HG03354 (cell line): Measurements from ENCODE around the gene SDK1.

ENCODE experiments used
- ATAC-seq: cut with Tn5 transposase; IDR thresholded peaks from one replicate; pipeline ENCODE4 v1.9.1; 2021; ENCODE audit warnings: mild to moderate bottlenecking; ENCODE audit not compliant: unreplicated experiment, poor library complexity, severe bottlenecking

The SDK1 gene

DNA sequence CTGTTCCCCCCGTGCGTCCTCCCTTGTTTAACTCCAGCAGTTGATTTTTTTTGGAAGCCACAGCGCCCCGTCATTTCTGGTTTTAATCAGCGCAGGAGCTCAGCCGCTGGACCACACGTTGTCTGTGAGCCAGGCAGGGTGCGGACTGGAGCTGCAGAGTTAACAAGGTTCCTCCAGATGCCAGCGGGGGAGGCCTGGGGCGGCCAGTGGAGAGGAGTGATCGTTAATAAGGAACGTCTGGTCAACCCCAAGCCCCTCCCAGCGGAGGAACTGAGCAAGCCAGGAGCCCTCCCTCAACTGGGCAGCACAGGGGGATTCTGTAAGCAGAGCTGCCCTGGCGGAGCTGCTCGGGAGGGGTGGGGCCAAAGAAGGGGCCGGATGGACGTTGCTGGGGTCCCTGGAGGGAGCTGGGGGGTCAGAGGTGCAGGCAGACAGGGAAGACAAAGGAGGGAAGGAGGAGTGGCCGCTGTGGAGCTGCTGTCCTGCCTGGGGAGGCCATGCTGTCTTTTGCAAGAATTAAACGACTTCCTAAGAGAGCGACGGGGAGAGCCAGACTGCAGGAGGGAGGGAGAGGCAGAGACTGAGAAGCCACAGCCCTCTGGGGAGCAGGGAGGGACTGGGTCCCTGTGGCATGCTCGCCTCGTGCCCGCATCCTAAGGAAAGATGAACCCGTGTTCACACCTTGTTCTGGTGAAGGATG is 843.9 kb downstream of the SDK1 start:
- no peak for ATAC-seq

DNA sequence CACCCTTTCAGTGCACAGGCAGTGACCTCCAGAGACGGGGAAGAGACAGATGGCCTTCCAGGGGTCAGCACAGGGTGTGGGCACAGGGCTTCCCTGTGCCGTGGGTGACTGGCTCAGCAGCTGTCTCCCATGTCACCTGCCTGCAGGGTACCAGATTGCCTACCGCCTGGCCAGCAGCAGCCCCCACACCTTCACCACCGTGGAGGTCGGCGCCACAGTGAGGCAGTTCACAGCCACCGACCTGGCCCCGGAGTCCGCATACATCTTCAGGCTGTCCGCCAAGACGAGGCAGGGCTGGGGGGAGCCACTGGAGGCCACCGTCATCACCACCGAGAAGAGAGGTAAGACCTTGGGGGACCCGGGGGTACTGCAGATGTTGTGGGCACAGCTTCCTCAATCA is 844.5 kb downstream of the SDK1 start:
- no peak for ATAC-seq

DNA sequence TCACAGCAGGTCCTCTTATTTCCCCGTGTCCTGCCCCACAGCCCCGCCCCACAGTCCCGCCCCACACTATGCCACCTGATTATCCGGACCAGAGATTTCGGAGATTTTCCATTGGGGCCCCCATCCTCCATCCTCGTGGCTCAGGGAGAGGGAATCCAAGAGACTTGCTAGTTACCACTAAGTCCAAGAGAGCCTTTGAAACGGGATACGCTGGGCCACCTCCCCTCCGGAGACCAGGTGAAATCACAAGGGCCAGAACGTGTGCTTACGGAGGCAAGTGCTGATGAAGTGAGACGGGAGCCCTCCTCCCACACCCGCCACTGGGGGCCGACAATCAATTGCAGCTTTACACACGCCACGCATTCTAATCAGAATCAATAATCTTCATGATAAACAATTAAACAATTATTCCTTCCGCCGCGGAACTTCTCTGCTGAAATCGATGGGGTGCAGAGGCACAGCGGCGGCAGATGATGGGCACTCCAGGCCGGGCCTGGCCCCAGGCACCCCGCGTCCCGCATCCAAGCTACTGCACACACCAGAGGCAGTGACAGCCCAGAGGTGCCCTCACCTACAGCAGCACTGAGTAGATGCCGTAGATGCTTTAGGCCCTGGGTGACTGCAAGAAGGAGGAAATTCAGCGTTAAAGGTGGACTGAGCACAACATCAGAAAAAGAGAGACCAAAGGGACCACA is 847.0 kb downstream of the SDK1 start:
- ATAC-seq = no peak

DNA sequence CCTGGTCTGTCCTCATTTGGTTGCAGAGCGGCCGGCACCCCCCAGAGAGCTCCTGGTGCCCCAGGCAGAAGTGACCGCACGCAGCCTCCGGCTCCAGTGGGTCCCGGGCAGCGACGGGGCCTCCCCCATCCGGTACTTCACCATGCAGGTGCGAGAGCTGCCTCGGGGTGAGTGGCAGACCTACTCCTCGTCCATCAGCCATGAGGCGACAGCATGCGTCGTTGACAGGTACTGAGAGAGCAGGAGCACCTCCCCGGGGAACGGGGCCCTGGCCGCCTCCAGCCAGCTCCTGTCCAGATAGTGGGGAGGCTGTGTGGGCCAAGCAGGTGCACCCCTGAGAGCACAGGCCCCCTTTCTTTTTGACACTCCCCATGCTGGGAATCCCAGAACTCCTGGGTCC is 848.2 kb downstream of the SDK1 start:
- ATAC-seq = no peak

DNA sequence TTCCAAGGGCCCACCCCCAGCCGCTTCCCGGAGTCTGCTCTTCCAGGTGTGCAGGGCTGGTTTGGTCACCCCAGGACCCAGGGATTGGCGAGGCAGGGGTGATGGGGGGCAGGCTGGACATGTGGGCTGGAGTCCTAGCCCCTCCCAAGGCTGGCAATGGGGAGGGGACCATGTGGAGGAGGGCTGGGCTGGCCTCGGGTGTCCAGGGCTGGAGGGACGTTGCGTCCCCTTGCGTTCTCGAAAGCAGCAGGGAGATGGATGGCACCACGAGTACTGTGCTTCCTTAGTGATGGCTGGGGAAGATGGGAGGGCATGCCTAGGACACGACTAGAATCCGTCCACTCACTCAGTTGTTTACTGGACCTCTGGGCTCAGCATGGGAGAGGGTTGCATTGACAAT is 848.6 kb downstream of the SDK1 start:
- ATAC-seq = no peak

DNA sequence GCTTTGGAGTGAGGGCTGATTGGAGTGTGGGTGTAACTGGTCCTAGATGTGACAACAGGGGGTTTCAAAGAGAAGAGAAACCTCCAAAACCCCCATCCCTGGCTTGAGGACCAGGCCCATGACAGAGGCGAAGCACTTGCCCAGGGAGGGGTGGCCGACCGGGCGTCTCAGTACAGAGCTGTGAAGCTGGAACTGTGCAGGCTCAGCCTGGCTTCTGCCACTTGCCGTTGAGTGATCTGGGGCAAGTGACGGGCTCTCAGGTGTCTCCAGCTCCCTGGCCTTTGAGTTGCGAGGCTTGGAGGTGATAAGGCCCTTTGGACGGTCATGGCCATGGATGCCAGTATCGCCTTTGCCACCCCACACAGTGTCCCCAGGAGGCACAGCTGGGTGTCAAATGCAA is 849.7 kb downstream of the SDK1 start:
- no peak for ATAC-seq

DNA sequence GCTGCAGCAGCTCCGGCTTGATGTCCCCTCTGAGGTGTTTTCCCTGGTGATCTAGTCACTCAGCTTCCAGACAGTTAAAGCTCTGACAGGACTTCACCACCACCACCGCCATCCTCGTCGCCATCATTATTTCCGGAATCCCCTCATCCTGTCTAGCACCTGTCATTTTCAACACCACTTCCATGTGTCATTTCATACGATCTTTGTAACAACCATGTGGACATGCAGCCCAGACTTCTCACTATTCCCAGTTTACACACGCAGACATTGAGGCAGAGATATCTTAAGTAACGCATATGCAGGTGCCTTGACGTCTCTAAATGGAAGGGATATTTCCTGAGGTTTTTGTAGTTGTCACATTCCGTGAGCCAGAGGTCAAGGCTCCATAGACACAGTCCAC is 850.5 kb downstream of the SDK1 start:
- no peak for ATAC-seq

DNA sequence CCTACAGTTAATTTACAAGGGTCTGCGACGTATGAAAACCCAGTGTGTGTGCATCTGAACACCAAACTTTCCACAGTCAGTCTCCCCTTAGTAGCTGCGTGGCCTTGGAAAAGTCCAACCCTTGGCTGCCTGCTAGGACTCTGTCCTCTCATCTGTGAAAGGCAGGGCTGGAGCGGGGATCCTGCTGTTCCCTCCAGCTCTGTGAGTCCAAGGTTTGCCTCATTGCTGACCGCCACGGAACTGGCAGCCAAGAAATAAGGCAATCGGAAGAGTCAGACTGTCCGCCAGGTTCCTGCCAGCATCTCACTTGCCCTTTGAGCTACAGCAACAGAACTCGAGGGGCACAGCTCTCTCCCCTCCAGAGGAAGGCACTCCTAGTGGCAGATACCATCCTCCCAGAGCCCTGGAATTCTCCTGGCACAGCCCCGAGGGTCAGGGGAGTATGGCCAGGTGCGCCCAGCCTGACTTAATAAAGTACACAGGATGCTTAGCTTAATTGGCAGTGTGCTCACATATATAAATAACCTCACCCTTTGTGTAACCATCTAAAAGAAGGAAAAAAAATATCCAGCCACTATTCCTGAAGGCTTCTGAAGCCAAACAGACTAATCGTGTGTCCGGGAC is 851.0 kb downstream of the SDK1 start:
- ATAC-seq = no peak

DNA sequence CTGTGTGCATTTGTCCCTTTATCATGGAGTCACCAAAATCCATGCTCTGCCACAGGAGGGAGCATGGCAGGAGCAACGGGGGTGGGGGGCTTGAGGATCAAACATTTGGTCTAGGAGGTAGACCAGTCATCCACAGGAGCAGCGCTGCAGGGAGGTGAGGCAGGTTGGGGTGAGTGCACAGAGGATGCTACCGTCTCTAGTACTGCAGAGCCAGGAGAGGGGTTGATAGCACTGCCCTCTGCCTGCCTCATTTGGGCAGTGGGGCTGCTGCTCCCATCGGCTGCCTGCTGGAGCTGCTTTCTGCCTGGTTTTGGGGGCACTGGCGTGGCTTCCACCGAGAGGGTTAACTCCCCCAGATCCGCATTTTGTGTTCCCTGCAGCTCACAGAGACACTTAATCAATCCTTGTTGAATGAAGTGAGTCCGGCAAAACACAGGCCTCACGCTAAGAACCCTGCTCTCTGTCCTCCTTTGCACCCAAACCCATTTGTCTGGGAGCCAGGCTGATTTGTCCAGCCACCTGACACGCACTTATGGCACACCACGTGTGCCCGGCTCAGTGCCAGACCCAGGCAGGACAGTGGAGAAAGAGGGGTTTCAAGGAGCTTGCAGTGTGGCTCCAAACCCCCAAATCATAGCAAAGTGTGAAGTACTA is 854.0 kb downstream of the SDK1 start:
- ATAC-seq = no peak

DNA sequence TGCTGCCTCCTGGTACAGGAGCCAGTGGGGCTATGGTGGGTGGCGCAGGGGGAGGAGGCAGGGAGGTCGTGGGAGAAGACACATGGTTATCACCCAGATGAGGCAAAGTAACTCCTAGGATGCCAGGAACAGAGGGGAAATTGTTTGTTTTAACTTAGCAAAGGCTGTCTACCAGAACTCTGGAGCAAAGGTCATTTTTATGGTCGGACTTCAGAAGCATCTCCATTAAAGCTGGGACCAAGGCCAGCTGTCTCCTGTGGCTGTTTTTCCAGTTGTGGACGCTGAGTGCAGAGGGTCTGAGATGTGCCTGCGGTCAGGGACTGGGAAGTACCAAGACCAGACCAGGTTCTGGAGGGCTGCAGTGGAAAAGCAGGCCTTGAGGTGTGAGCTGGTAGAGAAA is 855.1 kb downstream of the SDK1 start:
- ATAC-seq = no peak

DNA sequence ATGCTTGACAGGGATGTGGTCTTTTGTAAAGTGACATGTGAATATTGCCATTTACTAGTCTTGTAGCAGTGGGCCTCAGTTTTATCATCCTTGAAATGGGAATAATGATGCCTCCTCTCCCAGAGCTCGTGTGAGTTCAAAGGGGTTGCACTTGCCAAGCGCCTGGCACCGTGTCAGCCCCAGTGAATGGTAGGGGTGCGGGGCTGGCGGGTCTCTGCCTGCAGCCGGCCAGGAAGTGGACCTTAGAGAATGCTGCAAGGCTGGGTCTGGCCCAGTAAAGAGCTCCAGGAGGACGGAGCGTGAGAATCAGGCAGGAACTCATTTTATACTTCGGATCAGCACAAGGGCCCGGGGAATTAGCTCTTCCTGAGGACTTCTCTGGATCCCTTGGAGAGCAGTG is 856.6 kb downstream of the SDK1 start:
- no peak for ATAC-seq

DNA sequence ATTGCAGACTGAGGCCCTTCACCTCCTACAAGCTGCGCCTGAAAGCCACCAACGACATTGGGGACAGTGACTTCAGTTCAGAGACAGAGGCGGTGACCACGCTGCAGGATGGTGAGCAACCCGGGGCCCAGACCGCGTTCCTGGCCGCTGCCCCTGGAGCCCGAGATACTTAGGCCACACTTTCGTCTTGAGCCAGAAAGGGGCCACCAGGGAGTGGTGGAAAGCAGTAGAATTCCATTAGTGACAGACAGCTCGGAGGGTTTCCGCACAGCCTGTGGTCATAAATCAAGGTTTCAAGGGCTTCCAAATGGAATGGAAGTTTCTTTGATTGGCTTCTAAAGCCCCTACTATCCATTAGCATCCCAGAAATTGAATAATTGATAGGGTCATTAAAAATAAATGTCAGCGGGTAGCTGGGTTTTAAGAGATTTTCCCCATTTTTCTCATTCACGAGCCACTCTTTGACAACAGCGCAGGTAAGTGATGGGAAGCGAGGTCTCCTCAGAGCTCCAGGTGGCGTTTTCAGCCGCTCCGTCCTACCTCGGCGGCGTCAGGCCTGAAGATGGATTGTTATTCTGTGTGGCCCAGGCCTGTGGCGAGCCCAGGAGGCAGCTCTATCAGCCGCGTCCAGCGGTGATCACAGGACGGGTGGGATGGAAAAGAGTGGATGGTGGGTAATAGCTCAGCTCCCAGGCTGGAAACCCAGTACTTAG is 857.5 kb downstream of the SDK1 start:
- ATAC-seq = no peak

DNA sequence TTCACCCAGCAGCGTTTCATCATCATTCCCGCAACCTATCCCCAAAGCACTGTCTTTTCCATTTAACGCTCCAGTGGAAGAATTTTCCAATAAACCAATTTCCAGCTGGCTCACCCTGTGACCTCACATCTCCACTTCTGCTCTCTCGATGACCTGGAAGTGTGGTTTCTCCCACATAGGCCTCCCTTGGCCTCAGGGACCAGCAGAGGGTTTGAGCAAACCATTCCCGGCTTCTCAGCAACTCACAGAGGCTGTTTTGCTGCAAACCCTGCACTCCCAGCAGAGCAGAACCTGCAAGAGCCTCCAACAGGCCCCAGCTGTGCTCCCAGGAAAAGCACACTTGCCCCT is 858.1 kb downstream of the SDK1 start:
- ATAC-seq = no peak

DNA sequence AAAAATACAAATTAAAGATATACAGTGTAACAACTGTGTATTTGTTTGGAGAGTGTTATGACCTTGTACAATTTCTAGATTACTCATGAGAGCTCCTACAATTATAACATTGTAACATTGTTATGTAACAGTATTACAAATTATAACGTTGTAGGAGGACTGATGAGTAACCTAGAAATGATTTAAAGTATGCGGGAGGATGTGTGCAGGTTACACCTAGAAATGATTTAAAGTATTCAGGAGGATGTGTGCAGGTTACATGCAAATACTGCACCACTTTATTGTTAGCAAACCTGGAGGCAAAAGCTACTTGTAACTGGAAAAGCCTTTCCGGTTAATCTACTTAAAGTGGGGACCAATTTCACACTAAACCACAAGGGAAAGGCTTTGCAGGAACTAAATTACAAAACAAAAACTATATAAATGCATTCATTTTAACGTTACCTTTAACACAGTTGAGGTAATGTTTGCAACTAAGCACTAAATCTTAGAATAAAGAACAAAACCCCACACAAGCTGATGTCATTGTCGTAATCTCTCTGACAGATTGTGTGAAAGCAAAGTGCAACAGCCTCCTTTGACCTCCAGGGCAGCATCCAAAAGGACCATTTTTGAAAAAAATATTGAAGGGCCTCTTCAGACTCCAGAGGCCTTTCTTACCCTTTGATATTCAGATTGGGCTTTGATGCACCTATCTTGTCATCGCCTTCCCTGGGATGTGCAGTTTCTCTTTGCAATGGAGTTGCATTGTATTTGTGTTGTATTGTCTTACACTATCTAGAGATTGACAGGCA is 858.9 kb downstream of the SDK1 start:
- ATAC-seq = no peak

DNA sequence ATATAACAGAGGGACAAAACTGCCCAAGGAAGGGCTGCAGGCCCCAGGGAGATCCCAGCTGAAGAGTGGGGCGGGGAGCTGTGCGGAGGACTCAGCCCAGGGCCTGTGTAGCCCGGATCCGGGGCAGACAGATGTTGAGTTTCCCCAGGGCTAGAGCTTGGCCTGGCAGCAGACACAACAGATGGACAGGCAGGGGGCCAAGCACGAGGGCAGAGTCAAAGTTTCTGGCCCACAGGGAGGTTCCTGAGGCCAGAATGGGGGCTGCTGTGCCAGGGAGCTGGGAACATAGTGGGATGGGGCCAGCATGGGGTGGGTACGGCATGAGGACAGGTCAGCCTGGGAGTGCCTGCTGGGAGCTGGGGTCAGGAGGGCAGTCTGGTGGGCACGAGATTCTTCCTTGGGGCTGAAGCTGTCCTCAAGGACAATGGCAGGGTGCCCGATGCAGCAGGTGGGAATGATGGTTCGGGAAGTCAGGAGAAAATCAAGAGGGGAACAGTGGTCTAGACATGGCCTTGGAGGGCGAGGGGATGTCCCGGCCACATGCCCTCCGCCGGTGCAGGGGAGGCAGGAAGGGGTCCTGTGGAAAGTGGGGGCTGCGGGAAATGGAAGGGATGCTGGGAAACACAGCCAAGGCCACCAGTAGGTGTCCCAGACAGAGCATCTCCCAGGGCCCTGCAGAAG is 862.0 kb downstream of the SDK1 start:
- no peak for ATAC-seq

DNA sequence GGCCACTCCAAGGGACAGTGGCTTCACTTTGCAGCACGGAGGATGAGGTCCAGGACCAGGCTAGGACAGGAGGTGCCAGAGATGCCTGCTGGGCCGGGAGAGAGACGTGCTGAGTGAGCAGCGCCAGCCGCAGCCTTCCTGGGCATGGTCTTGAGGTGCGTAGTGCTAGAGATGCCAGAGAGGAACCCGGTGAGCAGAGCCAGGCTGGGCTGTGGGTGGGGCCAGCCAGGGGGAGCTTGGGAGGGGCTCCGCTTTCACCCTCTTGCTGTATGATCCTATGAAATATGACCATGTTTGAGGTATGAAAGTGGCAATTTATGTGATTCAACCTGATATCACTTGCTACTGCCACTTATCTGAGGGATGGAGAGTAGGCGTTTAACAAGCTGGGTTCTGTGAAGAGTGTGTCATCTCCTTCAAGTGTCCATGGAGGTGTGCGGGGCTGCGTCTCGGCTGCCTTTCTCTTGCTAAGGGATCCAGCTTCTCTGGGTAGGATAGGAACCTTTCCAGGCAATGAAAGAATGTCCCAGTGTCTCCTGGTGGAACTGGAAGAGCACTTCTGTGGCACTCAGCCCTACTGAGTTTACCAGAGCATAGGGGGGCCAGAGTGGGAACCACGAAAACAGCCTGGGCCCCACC is 862.6 kb downstream of the SDK1 start:
- no peak for ATAC-seq

DNA sequence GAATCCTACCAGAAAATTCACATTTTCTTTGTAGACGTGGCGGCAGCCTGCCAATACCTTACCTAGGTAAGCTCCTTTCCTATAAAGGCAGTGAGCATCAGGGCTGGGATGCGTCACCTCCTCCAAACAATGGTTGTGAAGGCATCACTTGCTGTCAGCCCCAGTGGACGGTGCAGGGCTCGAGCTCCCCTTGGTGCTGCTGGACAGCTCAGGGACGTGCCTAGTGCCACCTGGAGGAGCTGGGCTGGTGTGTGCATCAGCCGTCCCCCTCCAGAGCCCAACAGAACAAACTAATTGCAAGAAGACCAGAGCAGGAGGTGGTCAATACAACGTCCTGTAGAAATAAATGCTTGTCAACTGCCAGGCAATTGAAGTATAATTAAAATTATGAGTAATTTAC is 863.5 kb downstream of the SDK1 start:
- no peak for ATAC-seq

DNA sequence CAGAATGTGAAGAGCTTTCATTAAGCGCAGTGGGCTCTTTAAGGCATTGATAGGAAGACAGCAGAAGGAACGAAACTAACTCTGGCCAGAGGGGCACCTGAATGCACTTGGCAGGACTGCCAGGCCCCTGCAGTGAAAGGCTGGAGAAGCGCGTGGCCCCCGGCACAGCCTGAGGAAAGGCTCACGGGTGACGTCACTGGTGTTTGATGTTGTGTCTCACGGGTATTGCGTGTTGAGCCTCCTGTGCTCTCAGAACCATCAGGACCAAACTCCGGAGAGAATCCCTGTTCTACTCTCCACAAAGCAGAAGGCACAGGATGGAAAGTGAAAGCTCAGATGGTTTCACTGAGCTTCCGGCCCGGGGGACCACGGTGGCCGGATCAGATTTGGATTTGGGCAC is 865.3 kb downstream of the SDK1 start:
- ATAC-seq = no peak

DNA sequence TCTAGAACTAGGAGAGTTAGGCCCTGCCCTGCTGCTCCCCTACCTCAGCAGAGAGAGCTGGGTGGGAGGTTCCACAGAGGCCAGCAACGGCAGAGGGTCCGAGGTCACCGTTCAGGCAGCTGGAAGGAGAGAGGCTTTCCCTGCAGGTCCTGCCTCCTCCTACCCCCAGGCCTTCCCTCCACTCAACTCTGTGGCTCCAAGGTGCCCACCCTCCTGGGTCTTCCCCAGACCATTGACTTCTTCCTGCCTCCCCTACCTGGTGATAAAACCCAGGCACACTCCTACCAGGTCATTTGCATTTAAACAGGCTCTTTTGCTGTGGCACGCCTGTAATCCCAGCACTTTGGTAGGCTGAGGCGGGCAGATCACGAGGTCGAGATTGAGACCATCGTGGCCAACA is 865.8 kb downstream of the SDK1 start:
- ATAC-seq = no peak
